HG02981 (cell line): ENCODE data around the gene NACC1.

Experiments used
- ATAC-seq: cut with Tn5 transposase; IDR thresholded peaks from one replicate; pipeline ENCODE4 v1.9.1; 2021; ENCODE audit warnings: mild to moderate bottlenecking, moderate library complexity; ENCODE audit not compliant: unreplicated experiment

NACC1 gene

DNA sequence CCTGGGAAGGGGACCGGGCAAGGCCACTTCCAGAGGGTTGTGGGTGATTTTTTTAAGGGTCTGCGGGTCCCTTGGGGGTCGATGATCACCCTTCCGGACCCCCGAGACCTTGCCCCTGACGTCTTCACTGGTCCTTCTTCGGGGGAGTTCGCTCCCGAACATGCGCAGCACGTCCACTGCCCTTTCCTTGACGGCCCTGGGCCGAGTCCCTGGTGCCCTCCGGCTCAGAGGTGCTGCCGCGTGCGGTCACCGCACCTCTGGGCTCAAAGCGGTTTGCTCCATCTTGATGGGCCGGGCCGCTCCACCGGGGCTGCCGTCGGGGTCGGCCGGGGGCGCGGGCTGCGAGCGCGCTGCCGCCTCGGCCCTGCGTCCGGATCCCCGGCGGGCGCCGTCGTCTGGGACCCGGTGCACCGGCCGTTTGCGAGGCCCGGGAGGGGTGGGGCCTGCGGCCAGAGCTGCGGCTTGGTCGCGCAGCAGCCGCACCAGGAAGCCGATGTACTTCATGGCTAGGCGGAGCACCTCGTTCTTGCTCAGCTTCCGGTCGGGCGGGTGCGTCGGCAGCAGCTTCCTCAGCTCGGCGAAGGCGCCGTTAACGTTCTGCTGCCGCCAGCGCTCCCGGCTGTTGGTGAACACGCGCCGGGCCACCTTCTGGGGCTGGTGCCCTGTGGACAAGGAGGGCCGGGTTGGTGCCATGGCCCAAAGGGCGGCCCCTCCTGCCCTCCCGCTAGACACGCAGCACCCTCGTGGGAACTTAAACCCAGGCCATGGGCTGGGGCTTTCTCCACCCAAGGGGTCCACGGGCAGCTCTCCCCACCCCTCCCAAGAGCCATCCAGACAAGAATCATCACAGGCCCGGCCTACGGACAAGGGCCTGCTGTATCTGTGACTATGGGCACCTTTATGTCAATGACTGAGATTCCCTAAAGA lies 18.7 kb upstream of the NACC1 start:
- no peak for ATAC-seq

- ATAC-seq: no peak
Observed at GRCh38 chr19:13100031-13100588, 18.0 kb upstream of the NACC1 start.

- no peak for ATAC-seq
Observed at GRCh38 chr19:13100841-13101589, 17.0 kb upstream of the NACC1 start.

DNA sequence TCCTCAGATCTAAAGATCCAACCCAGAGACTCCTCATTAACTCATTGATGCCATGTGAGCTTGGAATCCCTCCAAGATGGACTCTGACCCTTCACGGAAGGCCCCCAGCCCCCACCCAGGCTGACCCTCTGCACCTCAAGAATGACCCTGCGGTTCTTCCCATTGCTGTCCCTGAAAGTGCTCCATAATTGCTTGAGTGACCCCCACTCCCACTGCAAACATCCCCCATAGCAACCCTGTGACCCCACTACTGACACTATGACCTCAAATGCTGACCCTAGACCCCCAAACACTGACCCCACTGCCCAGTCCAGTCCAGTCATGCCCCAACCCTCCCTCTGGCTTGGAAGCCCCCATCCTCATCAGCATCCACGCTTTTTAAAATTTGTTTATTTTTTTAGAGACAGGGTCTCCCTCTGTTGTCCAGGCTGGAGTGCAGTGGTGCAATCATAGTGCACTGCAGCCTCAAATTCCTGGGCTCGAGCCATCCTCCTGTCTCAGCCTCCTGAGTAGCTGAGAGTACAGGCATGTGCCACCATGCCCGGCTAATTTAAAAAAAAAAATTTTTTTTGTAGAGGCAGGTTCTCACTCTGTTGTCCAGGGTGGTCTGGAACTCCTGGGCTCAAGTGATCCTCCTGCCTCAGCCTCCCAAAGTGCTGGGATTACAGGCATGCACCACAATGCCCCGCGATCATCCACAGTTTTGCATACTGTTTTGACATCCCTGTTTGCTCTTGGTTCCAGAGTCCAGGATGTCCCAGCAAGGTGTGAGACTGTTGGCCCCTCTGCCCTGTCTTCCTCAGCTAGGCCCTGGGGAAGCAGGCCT lies 16.3 kb upstream of the NACC1 start:
- no peak for ATAC-seq

- ATAC-seq: no peak
Observed at GRCh38 chr19:13102416-13102665, 15.7 kb upstream of the NACC1 start.

GRCh38 chr19:13102666-13103580 lies 15.1 kb upstream of the NACC1 start, which contains the start of gene LYL1:
TSS of gene LYL1 (minus strand) at chr19:13102858. CDS start at chr19:13101171, 1,687 bp downstream.
- ATAC-seq: no peak

DNA sequence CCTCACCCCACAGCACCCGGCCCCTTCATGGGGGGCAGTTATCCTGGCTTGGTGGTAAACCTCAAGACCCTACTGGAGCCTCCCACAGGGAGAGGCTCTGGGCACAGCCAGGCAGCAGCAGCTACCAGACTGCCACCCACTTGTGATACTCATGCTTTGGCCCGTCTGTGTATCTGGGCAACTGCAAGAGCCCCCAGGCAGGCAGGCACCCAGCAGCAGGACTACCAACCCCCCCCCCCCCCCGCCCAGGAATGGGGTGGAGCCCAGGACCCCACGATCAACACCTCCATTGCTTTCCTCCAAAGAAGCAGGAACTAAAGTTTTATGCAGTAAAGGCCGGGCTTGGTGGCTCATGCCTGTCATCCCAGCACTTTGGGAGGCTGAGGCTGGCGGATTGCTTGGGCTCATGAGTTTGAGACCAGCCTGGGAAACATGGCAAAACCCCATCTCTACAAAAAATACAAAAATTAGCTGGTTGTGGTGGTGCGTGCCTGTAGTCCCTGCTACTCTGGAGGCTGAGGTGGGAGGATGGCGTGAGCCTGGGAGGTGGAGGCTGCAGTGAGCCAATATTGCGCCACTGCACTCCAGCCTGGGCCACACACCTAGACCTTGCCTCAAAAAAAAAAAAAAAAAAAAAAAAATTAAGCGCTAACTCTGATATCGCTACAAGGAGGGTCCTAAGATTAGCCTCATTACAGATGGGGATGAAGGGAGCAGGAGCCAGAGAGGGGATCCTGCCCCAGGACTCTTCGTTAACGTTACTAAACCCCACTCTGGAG lies 14.3 kb upstream of the NACC1 start:
- ATAC-seq: no peak

DNA sequence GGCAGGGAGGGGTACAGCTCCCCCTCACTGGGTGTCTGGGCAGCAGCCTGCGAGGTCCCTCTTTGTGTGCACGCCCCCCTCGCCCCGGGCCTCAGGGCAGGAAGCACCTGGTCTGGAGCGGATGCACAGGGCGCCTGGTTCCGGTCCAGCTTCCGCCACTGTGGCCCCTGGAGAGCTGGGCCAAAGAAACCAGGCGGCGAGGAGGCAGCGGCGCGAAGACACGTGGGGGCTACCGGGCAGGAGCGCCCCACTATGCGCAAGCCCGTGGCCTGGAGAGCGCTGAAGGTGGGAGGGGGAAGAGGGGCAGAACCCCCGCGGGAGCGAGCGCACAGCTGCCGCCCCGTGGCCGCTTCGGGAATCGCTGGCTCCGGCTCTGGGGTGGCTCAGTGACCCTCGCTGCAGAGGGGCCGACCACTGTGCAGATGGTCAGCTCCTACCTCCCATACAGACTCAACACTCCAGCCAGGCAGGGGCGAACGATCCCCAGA lies 13.7 kb upstream of the NACC1 start:
- ATAC-seq: no peak

DNA sequence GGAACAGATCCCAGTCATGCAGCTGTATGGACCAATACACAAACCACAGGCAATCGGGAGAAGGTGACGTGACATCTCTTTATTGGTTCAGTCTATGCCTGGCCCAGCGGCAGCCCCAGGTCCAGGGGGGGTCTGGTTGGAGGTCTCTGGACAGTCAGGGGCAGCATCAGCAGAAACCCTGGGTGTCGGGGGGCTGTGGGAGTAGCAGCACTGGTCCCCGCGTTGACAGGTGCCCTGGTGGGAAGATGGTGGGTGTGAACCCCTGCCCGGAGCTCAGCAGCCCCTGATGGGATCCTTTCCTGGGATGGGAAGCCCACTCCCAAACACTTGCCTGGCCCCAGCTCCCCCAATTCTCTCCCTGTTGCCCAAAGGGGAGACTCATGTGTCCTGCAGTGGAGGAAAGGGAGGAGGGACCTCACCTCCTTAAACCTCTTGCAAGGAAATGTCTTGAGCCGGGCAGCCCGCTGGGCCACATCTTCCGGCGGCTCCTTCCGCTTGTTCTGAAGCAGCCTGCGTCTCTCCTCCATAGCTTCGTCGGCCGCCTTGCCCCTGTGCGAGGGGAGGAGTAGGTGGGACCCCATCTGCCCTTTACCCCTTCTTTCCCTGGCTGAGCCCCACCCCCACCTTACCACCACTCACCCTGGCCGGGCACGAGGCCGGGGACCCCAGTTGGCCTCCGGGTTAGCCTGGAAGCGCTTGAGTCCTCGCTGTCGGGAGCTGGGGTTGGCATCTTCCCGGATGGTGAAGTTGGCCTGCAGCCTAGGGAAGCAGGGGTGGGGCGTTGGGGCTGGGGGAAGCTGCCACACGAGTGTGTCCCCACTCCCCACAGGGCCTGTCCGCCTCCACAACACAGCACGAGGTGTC lies 13.0 kb upstream of the NACC1 start:
- ATAC-seq: no peak

DNA sequence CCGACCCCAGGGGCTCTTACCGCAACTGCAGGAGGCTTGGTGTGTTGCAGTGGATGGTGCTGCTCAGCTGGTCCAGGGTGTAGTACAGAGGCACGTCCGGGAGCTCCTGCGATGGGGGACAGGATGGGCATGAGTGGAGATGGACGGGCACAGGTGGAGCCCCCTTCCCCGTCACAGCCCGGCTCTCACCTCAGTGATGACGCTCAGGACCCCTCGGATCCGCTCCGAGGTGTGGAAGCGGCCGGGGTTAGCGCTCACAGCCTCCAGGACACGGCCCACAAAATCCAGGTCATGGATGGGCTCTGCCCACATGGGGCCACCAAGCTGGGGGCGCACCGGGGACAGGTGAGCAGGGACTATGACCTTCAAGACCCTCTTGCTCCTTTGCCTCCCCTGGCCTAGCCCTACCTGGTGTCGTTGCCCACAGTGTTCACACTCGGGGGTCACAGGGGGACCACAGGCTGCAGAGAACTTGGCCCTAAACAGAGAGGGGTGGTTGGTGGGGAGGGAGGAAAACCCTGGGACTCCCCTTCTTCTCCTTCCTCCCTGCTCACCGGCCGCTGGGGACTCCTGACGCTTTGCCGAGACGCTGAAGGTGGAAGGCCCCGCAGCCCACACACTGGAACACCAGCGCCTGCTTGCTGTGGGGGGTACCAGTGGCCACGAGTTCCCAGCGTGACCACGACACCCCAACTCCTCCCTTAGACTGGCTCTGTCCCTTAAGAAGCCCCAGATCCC lies 8.5 kb upstream of the NACC1 start:
- ATAC-seq: no peak

DNA sequence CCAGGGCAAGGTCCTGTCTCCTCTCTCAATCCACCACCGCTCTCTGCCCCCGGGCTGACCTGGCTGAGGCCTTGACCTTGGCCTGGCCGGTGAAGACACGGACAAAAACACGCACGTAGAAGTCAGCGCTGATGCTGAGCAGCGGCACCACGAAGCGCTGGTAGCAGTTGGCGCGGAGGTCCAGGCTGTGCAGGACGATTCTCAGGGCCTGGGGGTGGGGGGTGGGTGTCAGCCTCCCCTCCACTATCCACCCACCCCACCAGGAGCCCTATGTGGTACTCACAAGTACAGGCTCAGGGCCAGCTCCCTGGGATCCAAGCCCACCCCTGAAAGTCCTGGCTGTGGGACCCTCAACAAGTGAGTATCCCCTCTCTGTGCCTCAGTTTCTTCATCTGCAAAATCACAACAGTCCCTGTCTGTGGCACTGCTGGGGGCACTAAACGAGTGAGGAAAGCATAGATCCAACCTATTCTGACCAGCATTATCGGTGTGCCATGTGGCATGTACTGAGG lies 7.9 kb upstream of the NACC1 start:
- no peak for ATAC-seq

DNA sequence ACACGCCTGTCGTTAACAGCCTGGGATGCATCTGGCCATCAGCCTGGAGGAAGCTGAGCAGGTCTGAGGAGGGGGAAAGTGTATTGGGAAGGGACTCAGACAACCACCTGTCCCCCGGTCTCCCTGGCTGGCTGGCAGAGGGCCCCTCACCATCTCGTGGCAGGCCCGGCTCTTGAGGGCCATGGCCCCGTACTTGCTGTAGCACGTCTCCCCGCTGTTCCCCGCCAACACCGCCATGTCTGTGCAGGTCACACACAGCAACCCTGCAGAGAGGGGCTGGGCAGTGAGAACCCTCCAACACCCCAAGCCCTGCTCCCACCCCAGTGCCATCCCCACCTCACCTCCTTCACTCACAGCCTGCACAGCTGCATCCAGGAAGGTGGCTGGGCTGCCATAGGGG lies 5.5 kb upstream of the NACC1 start:
- ATAC-seq: no peak

- ATAC-seq: no peak
Observed at GRCh38 chr19:13115936-13116281, 2.2 kb upstream of the NACC1 start.

GRCh38 chr19:13116282-13117175 lies 1.5 kb upstream of the NACC1 start, which contains the start of gene TRMT1:
TSS of gene TRMT1 (minus strand) at chr19:13116740. CDS start at chr19:13116399, 341 bp downstream.
- ATAC-seq: peak; percentile 50

DNA sequence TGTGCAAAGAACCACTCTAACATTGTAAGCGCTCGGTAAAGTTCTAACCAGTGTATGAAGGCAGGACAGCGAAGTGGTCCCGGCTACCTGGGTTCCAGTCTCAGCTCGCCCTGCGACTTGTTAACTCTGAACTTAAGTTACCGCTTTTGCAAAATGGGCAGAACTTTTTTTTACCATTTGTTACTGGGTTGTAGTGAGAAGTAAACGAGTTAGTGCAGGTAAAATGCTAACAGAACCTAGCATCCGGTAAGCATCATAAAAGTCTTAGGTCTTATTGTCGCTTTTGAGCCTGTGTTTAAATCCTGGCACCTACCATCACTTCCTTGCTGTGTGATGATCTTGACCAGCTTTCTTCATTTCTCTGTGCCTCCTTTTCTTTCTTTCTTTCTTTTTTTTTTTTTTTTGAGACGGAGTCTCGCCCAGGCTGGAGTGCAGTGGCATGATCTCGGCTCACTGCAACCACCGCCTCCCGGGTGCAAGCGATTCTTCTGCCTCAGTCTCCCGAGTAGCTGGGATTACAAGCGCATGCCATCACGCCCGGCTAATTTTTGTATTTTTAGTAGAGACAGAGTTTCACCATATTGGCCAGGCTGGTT lies 790 bp upstream of the NACC1 start:
- no peak for ATAC-seq
